MCF 10A (cell line): ENCODE data around the gene KRTAP4-6. TPM values are rescaled to one million over a fixed set of nuclear protein-coding genes. Genes with fewer than 3 reads are reported as not detected.
A peak's percentile ranks its signal among the peaks of the same experiment; 100 is the strongest.
"Not testable (repeated sequence)": the region's sequence is repeated elsewhere in the genome, so short reads cannot be mapped to it uniquely, and the experiment has no call there.

Experiments used
- BruUV-seq: library from RNA; stranded (reverse); fragments of 400-500 nt; replicated peaks from 2 replicates; lab custom pipeline; 2021; lab: Mats Ljungman, UMichigan
- CTCF ChIA-PET: fragments of 300-600 bp; sonication (Branson Sonifier 250); formaldehyde crosslinking; extraction: SDS; loops from one replicate; lab custom pipeline; 2021; ENCODE audit warnings: antibody characterized with exemption, inconsistent platforms; lab: Yijun Ruan, JAX
- POLR2A ChIA-PET: fragments of 300-600, 350-650 bp; sonication (Branson Sonifier 250); formaldehyde crosslinking; extraction: SDS; loops from one replicate; lab custom pipeline; 2020; ENCODE audit warnings: antibody characterized with exemption, inconsistent platforms; lab: Yijun Ruan, JAX
- DNase-seq: peaks from one replicate; pipeline ENCODE4 v3.0.0-alpha.2; 2018; ENCODE audit not compliant: unreplicated experiment
- H3K27ac Mint-ChIP-seq: one replicate; pipeline ENCODE4 v1.8.0; 2022; ENCODE audit warnings: mild to moderate bottlenecking, low read depth, mixed read lengths; ENCODE audit not compliant: unreplicated experiment
- H3K27me3 Mint-ChIP-seq: one replicate; pipeline ENCODE4 v1.8.0; 2022; ENCODE audit warnings: mixed read lengths; ENCODE audit not compliant: insufficient read depth, unreplicated experiment
- H3K36me3 Mint-ChIP-seq: one replicate; pipeline ENCODE4 v1.8.0; 2022; ENCODE audit warnings: mild to moderate bottlenecking, moderate library complexity, mixed read lengths; ENCODE audit not compliant: insufficient read depth, unreplicated experiment
- H3K4me1 Mint-ChIP-seq: one replicate; pipeline ENCODE4 v1.8.0; 2022; ENCODE audit warnings: mixed read lengths; ENCODE audit not compliant: insufficient read depth, unreplicated experiment
- H3K4me3 Mint-ChIP-seq: one replicate; pipeline ENCODE4 v1.8.0; 2022; ENCODE audit warnings: mild to moderate bottlenecking, moderate library complexity, mixed read lengths; ENCODE audit not compliant: unreplicated experiment
- H3K9me3 Mint-ChIP-seq: one replicate; pipeline ENCODE4 v1.8.0; 2022; ENCODE audit warnings: mixed read lengths; ENCODE audit not compliant: unreplicated experiment
- intact Hi-C: fragments of 100-400 bp; cut with micrococcal nuclease; formaldehyde crosslinking; loops from 2 replicates; pipeline ENCODE4 v1.14.1; 2022
- total RNA-seq: library from RNA; stranded (reverse); gene quantifications from 2 replicates; pipeline ENCODE4 v1.2.3, GENCODE V29; 2022
- TF ChIP-seq, protein P1 (sequence below): fragments of 200-600 bp; IDR thresholded peaks from one replicate; pipeline ENCODE4 v1.8.0; 2022; ENCODE audit warnings: antibody characterized with exemption, mild to moderate bottlenecking; ENCODE audit not compliant: unreplicated experiment

The KRTAP4-6 gene
- total RNA-seq, 1 experiment from 2014 or later: not detected

DNA sequence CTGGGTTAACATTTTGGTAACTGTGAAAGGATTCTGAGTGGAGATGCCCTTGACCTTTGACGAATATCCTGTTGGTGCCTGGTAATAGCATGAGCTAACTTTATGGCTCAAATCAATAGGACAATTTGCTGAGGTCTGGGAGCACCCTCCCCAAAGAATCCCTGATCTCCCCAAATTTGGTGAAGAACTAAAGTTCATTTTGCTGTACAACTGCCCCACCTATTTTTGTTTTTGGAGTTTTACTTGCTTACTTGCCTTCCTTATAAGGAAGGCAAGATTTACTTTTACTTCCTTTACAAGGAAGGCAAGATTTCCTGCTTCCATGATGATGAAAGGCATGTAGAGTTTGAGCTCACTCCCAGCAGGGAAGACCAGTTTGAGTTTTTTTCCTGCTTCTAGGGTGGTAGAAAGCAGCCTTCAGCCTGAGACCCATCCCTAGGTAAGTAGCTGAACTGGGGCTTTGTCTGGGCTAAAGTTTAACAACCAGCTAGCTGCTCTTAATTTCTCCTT is 32.3 kb downstream of the KRTAP4-6 start:
- no peaks in the 10 kb centered on the region for H3K36me3 Mint-ChIP-seq
- no peak overlapping the region for H3K4me3 Mint-ChIP-seq
- intact Hi-C loops: no loop called here
- no peak overlapping the region for H3K27ac Mint-ChIP-seq
- CTCF ChIA-PET: no interaction called here
- POLR2A ChIA-PET: no interaction called here
- no TSS peak for BruUV-seq
- H3K27me3 Mint-ChIP-seq: no peaks in the 10 kb centered on the region
- no peaks in the 10 kb centered on the region for H3K4me1 Mint-ChIP-seq
- no peak for DNase-seq
- no peaks in the 10 kb centered on the region for H3K9me3 Mint-ChIP-seq
- TF ChIP-seq, protein P1, sequence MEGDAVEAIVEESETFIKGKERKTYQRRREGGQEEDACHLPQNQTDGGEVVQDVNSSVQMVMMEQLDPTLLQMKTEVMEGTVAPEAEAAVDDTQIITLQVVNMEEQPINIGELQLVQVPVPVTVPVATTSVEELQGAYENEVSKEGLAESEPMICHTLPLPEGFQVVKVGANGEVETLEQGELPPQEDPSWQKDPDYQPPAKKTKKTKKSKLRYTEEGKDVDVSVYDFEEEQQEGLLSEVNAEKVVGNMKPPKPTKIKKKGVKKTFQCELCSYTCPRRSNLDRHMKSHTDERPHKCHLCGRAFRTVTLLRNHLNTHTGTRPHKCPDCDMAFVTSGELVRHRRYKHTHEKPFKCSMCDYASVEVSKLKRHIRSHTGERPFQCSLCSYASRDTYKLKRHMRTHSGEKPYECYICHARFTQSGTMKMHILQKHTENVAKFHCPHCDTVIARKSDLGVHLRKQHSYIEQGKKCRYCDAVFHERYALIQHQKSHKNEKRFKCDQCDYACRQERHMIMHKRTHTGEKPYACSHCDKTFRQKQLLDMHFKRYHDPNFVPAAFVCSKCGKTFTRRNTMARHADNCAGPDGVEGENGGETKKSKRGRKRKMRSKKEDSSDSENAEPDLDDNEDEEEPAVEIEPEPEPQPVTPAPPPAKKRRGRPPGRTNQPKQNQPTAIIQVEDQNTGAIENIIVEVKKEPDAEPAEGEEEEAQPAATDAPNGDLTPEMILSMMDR: no peak

DNA sequence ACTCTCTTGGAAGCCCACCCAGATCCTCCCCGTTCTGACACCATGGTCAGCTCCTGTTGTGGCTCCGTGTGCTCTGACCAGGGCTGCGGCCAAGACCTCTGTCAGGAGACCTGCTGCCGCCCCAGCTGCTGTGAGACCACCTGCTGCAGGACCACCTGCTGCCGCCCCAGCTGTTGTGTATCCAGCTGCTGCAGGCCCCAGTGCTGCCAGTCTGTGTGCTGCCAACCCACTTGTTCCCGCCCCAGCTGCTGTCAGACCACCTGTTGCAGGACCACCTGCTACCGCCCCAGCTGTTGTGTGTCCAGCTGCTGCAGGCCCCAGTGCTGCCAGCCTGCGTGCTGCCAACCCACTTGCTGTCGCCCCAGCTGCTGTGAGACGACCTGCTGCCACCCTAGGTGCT is 35.0 kb downstream of the KRTAP4-6 start, which contains the start of gene KRTAP4-9:
KRTAP4-9 (plus strand) TSS at position 43 of the 400 bp plus-strand sequence; CDS start at position 43, 0 bp downstream.
- DNase-seq, H3K27ac Mint-ChIP-seq, H3K36me3 Mint-ChIP-seq, H3K4me3 Mint-ChIP-seq, H3K27me3 Mint-ChIP-seq, H3K9me3 Mint-ChIP-seq, intact Hi-C loops, CTCF ChIA-PET, H3K4me1 Mint-ChIP-seq, BruUV-seq, POLR2A ChIA-PET: not testable (repeated sequence)

DNA sequence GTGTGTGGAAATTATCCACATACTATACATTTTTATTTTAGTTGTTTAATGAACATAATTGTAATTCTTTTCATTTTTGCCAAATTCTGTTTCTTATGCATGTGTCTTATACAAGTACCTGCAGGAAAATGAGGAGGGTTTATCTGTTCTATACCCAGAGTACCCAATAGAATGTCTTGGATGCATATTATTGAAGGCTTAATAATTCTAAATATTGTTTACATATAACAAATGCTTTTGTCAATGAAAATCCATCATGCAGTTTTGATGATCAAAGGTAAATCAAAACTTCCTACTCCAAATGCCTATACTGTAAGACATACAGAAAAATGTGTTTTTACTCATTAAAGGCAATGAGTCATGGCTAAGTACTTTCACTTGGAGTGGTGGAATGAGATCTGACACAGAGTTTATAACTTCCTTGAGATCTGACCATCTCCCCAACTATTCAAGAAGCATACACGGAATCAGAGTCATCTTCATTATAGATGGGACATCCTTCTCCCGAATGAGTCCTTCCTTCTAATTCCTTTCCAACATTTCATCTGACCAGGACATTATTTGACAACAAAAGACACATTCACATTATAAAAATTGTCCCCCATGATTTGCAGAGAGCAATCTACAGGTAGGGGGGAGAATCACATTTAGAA is 35.8 kb downstream of the KRTAP4-6 start:
- H3K27me3 Mint-ChIP-seq, CTCF ChIA-PET, H3K36me3 Mint-ChIP-seq, POLR2A ChIA-PET, intact Hi-C loops, BruUV-seq, H3K4me3 Mint-ChIP-seq, DNase-seq, H3K9me3 Mint-ChIP-seq, H3K27ac Mint-ChIP-seq, H3K4me1 Mint-ChIP-seq: not testable (repeated sequence)

DNA sequence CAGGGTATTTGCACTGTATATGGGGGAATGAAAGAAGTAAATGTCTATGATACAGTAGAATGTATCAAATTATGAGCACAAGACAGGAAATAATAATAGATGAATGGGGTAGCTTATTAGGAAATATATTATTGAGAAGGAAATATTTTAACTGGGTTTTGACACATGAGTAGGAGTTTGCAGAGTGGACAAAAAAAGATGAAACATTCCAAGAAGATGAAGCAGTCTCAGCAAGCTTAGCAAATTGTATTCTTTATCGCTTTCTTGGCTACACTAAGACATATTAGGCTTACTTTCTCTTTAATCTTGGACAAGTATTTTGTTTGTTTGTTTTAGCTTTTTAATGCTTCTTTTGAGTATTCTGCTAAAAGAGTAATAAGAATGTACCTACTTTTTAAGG is 36.4 kb downstream of the KRTAP4-6 start:
- no TSS peak for BruUV-seq
- TF ChIP-seq, protein P1: no peak

DNA sequence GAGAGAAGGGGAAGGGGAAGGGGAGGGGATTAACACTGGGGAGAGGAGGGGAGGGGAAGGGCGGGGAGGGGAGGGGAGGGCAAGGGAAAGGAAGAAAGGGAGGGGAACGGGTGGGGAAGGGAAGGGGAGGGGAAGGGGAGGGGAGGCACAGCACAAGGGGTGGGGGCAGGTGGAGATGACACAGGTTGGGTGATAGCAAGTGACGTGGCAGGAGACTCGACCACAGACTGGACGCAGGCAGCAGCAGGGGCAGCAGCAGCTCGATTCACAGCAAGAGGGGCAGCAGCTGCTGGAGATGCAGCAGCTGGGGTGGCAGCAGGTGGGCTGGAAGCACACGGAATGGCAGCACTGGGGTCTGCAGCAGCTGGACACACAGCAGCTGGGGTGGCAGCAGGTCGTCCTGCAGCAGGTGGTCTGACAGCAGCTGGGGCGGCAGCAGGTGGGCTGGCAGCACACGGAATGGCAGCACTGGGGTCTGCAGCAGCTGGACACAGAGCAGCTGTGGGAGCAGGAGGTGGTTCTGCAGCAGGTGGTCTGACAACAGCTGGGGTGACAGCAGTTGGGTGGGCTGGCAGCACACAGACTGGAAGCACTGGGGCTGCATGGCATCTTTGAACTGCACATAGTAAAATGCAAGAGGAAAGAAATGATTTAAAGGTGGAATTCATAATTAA is 38.6 kb downstream of the KRTAP4-6 start, which contains the start of gene KRTAP4-16:
KRTAP4-16 (minus strand) TSS at position 624 of the 674 bp plus-strand sequence; CDS start at position 624, 0 bp downstream.
- intact Hi-C loops: no loop called here
- Mint-ChIP-seq H3K9me3 (no peaks in the 10 kb centered on the region), H3K4me1 (peaks cover 19% of the 10 kb centered on the region), H3K4me3 (no peak within 1 kb of the TSS), H3K27ac (no peak within 1 kb of the TSS), H3K36me3 (no peaks in the 10 kb centered on the region), H3K27me3 (no peaks in the 10 kb centered on the region)
- ChIA-PET CTCF (interaction anchor here (0.8 kb wide), 1 partner anchor 447 kb away, joined by 3 read pairs; no protein-coding TSS in a partner anchor), POLR2A (no interaction called here)
- TF ChIP-seq, protein P1: no peak
- BruUV-seq: no TSS peak
- DNase-seq: no peak

More for the DNA sequence above, 36.4 kb downstream of the KRTAP4-6 start:
- POLR2A ChIA-PET: no interaction called here
- H3K4me1 Mint-ChIP-seq: peaks cover 6% of the 10 kb centered on the region
- no peak overlapping the region for H3K4me3 Mint-ChIP-seq
- no peaks in the 10 kb centered on the region for H3K36me3 Mint-ChIP-seq
- intact Hi-C loops: no loop called here
- DNase-seq: no peak
- CTCF ChIA-PET: no interaction called here
- no peaks in the 10 kb centered on the region for H3K9me3 Mint-ChIP-seq
- no peak overlapping the region for H3K27ac Mint-ChIP-seq
- no peaks in the 10 kb centered on the region for H3K27me3 Mint-ChIP-seq

DNA sequence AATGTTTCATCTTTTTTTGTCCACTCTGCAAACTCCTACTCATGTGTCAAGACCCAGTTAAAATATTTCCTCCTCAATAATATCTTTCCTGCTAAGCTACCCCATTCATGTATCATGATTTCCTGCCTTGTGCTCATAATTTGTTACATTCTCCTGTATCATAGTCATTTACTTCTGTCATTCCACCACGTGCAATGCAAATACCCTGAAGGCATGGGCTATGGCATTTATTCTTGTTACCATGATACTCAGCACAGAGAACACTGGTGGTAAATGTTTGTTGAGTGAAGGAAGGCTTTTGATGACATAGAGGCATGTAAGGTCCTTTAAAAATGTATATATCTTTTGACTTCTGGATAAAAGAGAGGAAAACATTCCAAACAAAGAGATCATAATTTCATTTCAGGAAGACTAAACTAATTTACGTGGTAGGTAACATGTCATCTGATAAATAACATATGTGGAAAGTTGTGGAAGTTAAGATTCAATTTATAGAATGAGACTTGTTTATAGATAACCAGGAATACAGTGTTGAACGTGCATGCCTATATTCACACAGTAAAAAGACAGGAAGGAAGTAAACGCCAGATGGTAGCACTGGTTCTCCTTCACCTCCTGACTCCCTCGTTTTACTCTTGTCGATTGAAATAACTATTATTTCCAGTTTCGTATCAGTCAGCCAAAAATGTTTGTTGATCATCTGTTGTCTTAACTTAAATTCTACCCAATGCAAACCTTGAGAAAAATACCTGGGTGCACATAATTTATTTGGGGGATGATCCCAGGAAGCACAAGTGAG is 40.5 kb downstream of the KRTAP4-6 start:
- peaks cover 19% of the 10 kb centered on the region for H3K4me1 Mint-ChIP-seq
- H3K27ac Mint-ChIP-seq: peak overlapping the region; percentile 27

More for the DNA sequence above, 40.5 kb downstream of the KRTAP4-6 start:
- CTCF ChIA-PET, POLR2A ChIA-PET, BruUV-seq, intact Hi-C loops, H3K36me3 Mint-ChIP-seq, H3K27me3 Mint-ChIP-seq, H3K4me3 Mint-ChIP-seq, H3K9me3 Mint-ChIP-seq: not testable (repeated sequence)
- peak; percentile 41 for DNase-seq
